ENCODE results near the gene EEIG1.

DNA sequence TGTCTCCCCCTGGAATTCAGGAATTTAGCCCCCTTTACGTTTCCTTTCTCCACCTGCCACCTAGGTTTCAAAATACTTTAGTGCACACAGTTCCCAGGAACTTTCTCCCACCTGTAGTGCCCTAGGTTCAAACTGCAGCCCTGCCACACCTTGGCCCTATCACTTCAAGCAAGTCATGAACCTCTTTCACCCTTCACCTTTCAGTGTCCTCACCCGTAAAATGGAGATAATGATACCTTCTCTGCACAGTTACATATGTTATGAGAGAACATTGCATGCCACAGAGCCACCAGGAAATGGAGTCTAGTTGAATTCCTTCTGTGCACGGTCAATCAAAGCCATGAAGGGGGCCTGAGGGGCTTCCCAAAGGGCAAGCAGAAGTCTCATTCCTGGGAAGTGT, 9.8 kb upstream of the EEIG1 start:
- TF ChIP-seq, protein P1, sequence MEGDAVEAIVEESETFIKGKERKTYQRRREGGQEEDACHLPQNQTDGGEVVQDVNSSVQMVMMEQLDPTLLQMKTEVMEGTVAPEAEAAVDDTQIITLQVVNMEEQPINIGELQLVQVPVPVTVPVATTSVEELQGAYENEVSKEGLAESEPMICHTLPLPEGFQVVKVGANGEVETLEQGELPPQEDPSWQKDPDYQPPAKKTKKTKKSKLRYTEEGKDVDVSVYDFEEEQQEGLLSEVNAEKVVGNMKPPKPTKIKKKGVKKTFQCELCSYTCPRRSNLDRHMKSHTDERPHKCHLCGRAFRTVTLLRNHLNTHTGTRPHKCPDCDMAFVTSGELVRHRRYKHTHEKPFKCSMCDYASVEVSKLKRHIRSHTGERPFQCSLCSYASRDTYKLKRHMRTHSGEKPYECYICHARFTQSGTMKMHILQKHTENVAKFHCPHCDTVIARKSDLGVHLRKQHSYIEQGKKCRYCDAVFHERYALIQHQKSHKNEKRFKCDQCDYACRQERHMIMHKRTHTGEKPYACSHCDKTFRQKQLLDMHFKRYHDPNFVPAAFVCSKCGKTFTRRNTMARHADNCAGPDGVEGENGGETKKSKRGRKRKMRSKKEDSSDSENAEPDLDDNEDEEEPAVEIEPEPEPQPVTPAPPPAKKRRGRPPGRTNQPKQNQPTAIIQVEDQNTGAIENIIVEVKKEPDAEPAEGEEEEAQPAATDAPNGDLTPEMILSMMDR (conservative IDR thresholded peaks at IDR 0.05 in 1 of 2, IDR thresholded peaks at IDR 0.05 in 1 of 2; ENCODE audit: extremely low read depth in 1 of 2, insufficient read depth in 1 of 2, low read depth in 1 of 2, low read length in 2 of 2), result no peak
- TF ChIP-seq EZH2 (IDR thresholded peaks at IDR 0.05; ENCODE audit: borderline replicate concordance, low read length), result no peak
